Measurements from ENCODE around the gene GNG14. TPM values are rescaled to one million over a fixed set of nuclear protein-coding genes. Genes with fewer than 3 reads are reported as not detected.

GNG14 gene
- total RNA-seq, 4 donors from 2014 or later: not detected

- no peak for TF ChIP-seq CTCF (IDR thresholded peaks at IDR 0.05; ENCODE audit: low read depth)
Measured at GRCh38 chr19:12647490-12648071, 40.2 kb upstream of the GNG14 start.

- no peak for TF ChIP-seq CTCF (IDR thresholded peaks at IDR 0.05; ENCODE audit: low read depth)
Measured at GRCh38 chr19:12648088-12648487, 39.7 kb upstream of the GNG14 start.

GRCh38 chr19:12649941-12650340 is 37.9 kb upstream of the GNG14 start:
- no peak for TF ChIP-seq CTCF (IDR thresholded peaks at IDR 0.05; ENCODE audit: low read depth)

GRCh38 chr19:12652219-12652618 is 35.6 kb upstream of the GNG14 start:
- no peak for TF ChIP-seq CTCF (IDR thresholded peaks at IDR 0.05; ENCODE audit: low read depth)

GRCh38 chr19:12655546-12655945 is 32.3 kb upstream of the GNG14 start:
- no peak for TF ChIP-seq CTCF (IDR thresholded peaks at IDR 0.05; ENCODE audit: low read depth)

- no peak for TF ChIP-seq CTCF (IDR thresholded peaks at IDR 0.05; ENCODE audit: low read depth)
Measured at GRCh38 chr19:12656899-12657571, 30.8 kb upstream of the GNG14 start.

GRCh38 chr19:12657966-12658365 is 29.8 kb upstream of the GNG14 start:
- no peak for TF ChIP-seq CTCF (IDR thresholded peaks at IDR 0.05; ENCODE audit: low read depth)
